GM19397 (cell line): ENCODE measurements around the gene GATAD2A.

ENCODE experiments used
- ATAC-seq: cut with Tn5 transposase; IDR thresholded peaks from one replicate; pipeline ENCODE4 v1.9.1; 2021; ENCODE audit warnings: mild to moderate bottlenecking, moderate library complexity; ENCODE audit not compliant: unreplicated experiment

GATAD2A gene

DNA sequence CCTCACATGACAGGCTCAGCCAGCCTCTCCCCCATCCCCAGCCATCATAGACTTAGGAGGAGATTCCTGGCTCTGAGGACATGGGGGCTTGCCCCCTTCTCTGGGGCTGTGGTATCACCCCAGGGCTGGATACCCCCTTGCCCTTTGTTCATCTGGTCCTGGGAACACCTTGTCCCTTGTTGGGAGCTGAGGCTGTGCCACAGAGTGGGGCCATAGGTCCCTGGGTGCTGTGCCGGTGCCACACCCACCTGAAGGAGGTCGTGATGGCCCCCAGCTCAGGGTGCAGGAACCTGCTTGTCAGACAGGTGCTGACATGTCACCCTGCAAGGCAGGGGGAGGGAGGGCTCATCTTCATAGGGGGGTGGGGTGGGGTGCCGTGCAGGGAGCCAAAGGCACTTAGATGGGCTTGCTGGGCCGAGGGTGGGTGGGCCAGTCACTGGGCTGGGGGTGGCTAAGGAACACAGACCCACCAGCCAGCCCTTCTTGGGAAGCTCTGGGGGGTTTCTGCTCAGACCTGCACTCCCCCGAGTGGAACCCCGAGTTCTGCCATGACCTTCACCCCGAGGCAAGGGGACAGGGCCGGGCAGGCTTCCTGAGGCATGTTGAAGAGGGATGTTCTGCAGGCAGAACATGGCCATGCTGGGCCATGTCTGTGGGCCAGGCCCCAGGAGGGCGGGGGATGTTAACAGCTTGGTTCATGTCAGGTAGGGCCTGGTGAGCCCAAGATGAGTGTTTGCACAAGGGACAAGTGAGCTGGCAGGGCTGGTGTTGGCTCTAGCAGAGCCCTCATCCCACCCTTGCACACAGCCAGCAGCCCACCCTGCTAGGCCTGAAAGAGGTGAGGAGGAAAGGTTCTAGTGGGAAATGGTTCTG lies 81.8 kb downstream of the GATAD2A start:
- no peak for ATAC-seq

DNA sequence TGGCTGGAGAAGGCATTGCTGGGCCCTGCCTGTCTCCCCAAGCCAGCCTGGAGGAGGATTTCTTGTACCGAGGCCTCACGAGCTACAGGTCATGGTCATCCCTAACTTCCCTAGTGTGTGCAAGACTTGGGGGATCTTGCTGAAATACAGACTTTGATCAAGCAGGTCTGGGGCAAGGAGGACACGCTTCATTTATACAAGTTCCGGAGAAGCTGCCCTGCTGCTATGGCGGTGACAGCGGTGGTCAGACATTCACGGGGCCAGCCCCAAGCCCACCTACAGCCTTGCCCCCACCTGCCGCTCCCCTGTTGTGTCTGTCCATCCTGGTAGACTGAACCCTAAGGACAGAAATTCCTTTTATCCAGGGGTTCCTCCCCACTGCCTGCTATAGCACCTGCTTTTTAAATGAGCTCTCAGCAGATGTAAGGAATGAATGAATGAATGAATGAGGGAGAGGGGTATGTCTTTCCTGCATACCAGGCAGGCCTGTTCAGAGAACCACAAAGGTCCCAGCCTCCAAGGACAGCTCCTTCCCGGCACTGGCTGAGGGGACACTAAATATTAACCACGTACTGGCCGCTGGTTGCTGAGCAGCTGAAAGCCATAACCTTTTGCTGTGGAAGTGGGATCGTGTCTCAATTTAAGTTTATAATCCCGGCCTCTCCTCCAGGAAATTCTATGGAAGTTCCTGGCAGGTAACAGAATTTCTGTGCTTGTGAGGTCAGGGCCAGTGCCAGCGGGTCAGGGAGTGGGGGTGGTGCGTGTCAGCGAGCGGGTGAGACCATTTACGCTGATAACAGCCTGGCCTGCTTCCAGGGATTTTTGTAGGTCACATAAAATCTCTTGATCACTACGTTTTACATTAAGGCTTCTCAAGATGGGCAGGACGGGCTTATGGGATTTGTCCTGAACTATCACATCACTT lies 82.7 kb downstream of the GATAD2A start:
- ATAC-seq: no peak

GRCh38 chr19:19488875-19489690 lies 83.6 kb downstream of the GATAD2A start:
- peak; percentile 60 for ATAC-seq

GRCh38 chr19:19489804-19490204 lies 84.3 kb downstream of the GATAD2A start:
- ATAC-seq: no peak

DNA sequence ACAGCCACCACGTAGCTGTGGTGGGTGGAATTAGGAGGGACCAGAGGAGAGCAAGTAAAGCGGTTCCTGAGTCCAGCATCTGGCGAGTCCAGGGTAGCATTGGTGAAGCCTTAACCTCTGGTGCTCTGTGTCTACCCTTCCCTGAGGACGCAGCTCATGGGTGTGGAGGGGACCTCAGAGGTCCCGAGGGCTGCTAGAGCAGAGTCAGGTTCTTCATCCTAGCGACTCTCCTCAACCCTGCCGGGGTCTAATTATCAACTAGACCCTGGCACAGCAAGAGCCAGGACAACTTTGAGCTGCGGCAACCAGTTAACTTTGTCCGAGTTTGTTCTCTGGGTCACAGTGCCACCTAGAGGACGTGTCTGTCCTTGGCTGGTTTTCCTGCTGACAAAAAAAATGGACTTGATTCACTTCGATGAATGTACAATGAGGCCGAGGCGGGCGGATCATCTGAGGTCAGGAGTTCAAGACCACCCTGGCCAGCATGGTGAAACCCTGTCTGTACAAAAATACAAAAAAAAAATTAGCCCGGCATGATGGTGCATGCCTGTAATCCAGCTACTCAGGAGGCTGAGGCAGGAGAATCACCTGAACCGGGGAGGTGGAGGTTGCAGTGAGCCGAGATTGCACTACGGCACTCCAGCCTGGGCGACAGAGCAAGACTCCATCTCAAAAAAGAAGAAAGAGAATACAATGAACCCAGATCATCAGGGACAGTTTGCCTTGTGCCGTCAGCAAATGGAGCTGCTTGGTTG lies 84.9 kb downstream of the GATAD2A start:
- no peak for ATAC-seq

- ATAC-seq: no peak
These were observed 86.0 kb downstream of the GATAD2A start for GRCh38 chr19:19491321-19492025.

DNA sequence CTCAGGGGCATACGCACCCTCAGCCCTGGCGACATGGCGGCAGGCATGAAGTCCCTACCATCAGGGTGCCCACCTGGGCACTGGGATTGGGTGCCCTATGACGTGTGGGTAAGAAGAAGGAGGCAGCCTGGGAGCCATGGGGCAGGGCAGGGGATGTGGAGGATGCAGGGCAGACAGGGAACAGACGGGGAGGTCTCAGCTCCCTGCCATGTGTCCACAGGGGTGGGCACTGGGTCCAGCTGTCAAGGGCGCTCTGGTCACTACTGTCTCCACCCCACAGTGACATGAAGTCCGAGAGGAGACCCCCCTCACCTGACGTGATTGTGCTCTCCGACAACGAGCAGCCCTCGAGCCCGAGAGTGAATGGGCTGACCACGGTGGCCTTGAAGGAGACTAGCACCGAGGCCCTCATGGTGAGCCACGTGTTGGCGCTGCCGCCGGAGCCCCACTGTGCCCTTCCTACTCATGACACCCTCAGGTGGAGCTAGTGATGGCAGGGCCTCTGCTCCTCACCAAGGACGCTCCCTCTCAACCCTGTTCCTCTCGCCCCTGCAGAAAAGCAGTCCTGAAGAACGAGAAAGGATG lies 86.6 kb downstream of the GATAD2A start:
- no peak for ATAC-seq

DNA sequence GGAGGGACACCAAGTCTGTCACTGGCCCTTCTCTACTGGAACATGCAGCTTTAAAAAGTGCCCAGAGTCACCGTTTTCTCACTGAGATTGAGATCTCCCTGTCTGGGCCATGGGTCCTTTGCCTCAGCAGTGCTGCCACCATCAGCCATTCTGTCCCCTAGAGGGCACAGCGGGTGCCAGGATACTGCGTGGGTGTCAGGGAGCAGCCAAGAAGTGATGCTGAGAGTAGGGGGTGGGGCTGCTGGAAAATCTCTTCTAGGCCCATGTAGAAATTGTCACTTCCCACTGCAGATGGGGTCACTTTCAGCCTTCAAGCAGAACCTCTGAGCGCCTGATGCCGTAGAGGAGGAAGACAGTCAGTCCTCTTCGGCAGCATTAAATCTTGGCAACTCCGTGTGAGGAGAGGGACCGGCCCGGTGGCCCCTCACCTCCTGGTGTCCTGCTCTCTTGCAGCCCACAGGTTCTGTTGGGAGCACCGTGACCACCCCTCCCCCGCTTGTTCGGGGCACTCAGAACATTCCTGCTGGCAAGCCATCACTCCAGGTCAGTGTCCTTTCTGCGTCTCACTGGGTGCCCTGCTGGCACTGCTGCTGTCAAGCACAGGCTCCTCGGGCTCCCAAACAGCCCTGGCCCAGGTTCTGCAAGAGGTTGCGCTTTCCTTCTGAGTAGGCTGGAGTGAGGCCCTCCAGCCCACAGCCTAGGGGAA lies 88.5 kb downstream of the GATAD2A start:
- no peak for ATAC-seq

DNA sequence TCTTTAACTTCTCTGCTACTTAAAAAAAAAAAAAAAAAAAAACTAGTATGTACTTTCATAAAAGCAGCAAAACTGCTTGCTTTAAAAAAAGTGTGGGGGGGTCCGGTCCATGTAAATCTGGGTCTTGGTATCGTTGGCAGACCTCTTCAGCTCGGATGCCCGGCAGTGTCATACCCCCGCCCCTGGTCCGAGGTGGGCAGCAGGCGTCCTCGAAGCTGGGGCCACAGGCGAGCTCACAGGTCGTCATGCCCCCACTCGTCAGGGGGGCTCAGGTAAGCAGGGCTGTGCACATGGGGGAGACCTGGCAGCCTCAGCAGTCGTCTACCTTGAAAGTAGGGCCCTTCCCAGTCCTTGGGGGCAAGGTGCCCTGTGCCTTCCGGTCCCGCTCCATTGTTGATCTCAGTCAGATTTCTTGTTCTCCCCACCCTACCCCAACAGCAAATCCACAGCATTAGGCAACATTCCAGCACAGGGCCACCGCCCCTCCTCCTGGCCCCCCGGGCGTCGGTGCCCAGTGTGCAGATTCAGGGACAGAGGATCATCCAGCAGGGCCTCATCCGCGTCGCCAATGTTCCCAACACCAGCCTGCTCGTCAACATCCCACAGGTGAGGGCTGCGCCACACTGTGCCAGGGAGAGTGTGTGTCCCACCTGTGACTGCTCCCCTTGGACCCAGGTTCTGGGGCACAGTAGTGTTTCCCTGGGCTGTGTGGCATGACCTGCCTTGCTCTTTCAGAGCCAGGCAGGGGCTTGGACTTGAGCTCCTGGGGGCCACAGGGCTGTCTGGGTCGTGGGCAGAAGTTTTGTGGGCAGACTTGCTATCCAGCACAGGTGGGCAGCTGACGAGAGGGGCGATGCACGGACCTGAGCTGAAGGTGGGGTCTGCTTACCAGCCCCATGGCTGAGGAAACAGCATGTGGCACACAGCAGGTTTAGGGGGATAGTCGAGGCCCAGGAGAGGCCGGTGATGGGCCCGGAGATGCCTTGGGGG lies 90.4 kb downstream of the GATAD2A start:
- no peak for ATAC-seq

DNA sequence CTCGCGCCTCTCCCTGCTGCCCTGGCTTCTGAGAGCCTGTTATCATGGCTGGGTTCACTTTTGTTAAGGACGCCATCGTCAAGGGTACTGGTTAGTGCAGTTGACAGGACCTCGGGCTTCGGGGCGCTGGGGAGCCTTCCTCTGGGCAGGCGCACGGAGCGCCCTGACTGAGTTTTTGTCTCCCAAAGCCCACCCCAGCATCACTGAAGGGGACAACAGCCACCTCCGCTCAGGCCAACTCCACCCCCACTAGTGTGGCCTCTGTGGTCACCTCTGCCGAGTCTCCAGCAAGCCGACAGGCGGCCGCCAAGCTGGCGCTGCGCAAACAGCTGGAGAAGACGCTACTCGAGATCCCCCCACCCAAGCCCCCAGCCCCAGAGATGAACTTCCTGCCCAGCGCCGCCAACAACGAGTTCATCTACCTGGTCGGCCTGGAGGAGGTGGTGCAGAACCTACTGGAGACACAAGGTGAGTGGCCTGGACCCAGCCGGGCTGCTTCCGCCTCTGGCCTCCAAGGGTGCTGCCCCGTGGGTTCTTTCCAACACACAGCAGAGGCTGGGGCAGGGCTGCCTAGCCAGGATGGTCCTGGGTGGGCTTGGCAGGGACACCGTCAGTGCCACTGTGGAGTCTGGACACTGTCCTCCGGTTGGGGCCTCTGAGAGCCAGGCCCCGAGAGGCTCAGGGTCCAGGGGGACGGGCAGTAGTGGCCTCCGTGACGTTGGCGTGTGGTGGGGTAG lies 92.9 kb downstream of the GATAD2A start:
- ATAC-seq: no peak

- ATAC-seq: no peak
These were observed 94.0 kb downstream of the GATAD2A start for GRCh38 chr19:19499272-19499995.

- ATAC-seq: no peak
These were observed 95.6 kb downstream of the GATAD2A start for GRCh38 chr19:19500975-19501644.

DNA sequence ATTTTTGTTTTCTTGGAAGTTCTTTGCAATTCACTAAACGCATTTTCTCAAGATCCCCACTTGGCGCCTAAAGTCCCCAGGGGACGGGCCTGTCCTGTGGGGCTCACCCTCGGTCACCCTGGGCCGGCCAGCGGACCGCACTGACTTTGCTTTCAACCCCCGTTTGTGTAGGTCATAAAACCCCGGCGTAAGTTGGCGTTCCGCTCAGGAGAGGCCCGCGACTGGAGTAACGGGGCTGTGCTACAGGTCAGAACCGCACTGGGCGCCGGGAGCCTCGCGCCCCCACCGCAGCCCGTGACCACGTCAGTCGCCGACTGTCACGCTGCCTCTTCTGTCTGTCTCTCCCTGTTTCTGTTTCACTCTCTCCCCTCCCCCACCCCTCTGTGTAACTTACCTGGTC lies 96.3 kb downstream of the GATAD2A start:
- ATAC-seq: no peak

- ATAC-seq: no peak
These were observed 96.8 kb downstream of the GATAD2A start for GRCh38 chr19:19502281-19502680.

- no peak for ATAC-seq
These were observed 97.5 kb downstream of the GATAD2A start for GRCh38 chr19:19502808-19503602.
